IgD-negative memory B cell (primary cell): ENCODE measurements around the gene KCNMA1. TPM values are rescaled to one million over a fixed set of nuclear protein-coding genes. Genes with fewer than 3 reads are reported as not detected.
"Not testable (repeated sequence)": the region's sequence is repeated elsewhere in the genome, so short reads cannot be mapped to it uniquely, and the experiment has no call there.

Experiments used
- H3K27ac Mint-ChIP-seq, 3 donors: one replicate each; pipeline ENCODE4 v1.8.0; 2020 to 2022; ENCODE audit warnings: mild to moderate bottlenecking in 3 of 3, mixed read lengths in 3 of 3, moderate library complexity in 1 of 3
- H3K27me3 Mint-ChIP-seq: one replicate; pipeline ENCODE4 v1.8.0; 2021; ENCODE audit warnings: mixed read lengths
- H3K36me3 Mint-ChIP-seq: one replicate; pipeline ENCODE4 v1.8.0; 2020; ENCODE audit warnings: mild to moderate bottlenecking, mixed read lengths
- H3K4me1 Mint-ChIP-seq, 3 donors: one replicate each; pipeline ENCODE4 v1.8.0; 2020 to 2022; ENCODE audit warnings: mixed read lengths in 3 of 3, mild to moderate bottlenecking in 1 of 3
- H3K4me3 Mint-ChIP-seq, 4 donors: one replicate each; pipeline ENCODE4 v1.8.0; 2020 to 2022; ENCODE audit warnings: mild to moderate bottlenecking in 4 of 4, mixed read lengths in 4 of 4, moderate library complexity in 3 of 4
- H3K9me3 Mint-ChIP-seq, 3 donors: one replicate each; pipeline ENCODE4 v1.8.0; 2020 to 2021; ENCODE audit warnings: mixed read lengths in 3 of 3, mild to moderate bottlenecking in 1 of 3
- polyA plus RNA-seq: library from polyadenylated mRNA; unstranded; fragments of 300-500 nt; fragmentation: Illumina TruSeq; gene quantifications from one replicate; pipeline ENCODE4 v1.2.3, GENCODE V29; 2021

KCNMA1 gene
- polyA plus RNA-seq, 1 donor from 2014 or later = 5.5 TPM

GRCh38 chr10:77393821-77394501 is 243.6 kb downstream of the KCNMA1 start:
- H3K9me3 Mint-ChIP-seq = no peaks in the 10 kb centered on the region
- no peak overlapping the region for H3K27ac Mint-ChIP-seq
- peaks cover 0 to 1% (median 0%) of the 10 kb centered on the region in 3 donors for H3K4me1 Mint-ChIP-seq
- no peak overlapping the region for H3K4me3 Mint-ChIP-seq
- peaks cover 1% of the 10 kb centered on the region for H3K27me3 Mint-ChIP-seq
- no peaks in the 10 kb centered on the region for H3K36me3 Mint-ChIP-seq

DNA sequence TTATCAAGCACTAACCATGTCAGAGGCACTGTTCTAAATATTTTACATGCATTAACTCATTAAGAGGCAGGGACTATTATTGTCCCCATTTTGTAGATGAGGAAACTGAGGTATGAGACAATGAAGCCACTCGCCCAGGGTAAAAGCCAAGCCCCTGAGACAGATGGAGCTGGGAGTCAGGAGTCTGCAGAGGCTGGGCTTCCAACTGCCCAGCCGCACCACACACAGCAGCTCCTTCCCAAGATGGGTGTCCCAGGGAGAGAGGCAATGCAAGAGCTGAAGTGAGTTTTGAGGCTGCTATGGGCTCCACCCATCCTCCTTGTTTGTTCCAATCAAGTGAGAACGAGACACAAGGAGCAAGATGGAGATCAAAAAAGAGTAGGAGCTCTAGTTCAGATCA is 244.2 kb downstream of the KCNMA1 start:
- no peak overlapping the region for H3K4me3 Mint-ChIP-seq
- peaks cover 1% of the 10 kb centered on the region for H3K27me3 Mint-ChIP-seq
- H3K36me3 Mint-ChIP-seq = no peaks in the 10 kb centered on the region
- H3K27ac Mint-ChIP-seq = no peak overlapping the region
- H3K4me1 Mint-ChIP-seq = peaks cover 0 to under 1% (median 0%) of the 10 kb centered on the region in 3 donors
- H3K9me3 Mint-ChIP-seq = no peaks in the 10 kb centered on the region

- Mint-ChIP-seq H3K9me3 (no peaks in the 10 kb centered on the region), H3K36me3 (no peaks in the 10 kb centered on the region), H3K4me1 (no peaks in the 10 kb centered on the region), H3K27ac (no peak overlapping the region), H3K27me3 (peaks cover 1% of the 10 kb centered on the region), H3K4me3 (no peak overlapping the region)
Measured at GRCh38 chr10:77392851-77393250, 244.8 kb downstream of the KCNMA1 start.

GRCh38 chr10:77392236-77392721 is 245.3 kb downstream of the KCNMA1 start:
- peaks cover 1% of the 10 kb centered on the region for H3K27me3 Mint-ChIP-seq
- H3K27ac Mint-ChIP-seq = no peak overlapping the region
- no peaks in the 10 kb centered on the region for H3K4me1 Mint-ChIP-seq
- H3K9me3 Mint-ChIP-seq = no peaks in the 10 kb centered on the region
- H3K4me3 Mint-ChIP-seq = no peak overlapping the region
- no peaks in the 10 kb centered on the region for H3K36me3 Mint-ChIP-seq

GRCh38 chr10:77391605-77392235 is 245.9 kb downstream of the KCNMA1 start:
- H3K27ac Mint-ChIP-seq = no peak overlapping the region
- H3K36me3 Mint-ChIP-seq = no peaks in the 10 kb centered on the region
- H3K4me1 Mint-ChIP-seq = peaks cover 0 to 3% (median 2%) of the 10 kb centered on the region in 3 donors
- peak overlapping the region in 1 of 4 donors; percentile 22 for H3K4me3 Mint-ChIP-seq
- no peaks in the 10 kb centered on the region for H3K9me3 Mint-ChIP-seq
- H3K27me3 Mint-ChIP-seq = peaks cover 1% of the 10 kb centered on the region

DNA sequence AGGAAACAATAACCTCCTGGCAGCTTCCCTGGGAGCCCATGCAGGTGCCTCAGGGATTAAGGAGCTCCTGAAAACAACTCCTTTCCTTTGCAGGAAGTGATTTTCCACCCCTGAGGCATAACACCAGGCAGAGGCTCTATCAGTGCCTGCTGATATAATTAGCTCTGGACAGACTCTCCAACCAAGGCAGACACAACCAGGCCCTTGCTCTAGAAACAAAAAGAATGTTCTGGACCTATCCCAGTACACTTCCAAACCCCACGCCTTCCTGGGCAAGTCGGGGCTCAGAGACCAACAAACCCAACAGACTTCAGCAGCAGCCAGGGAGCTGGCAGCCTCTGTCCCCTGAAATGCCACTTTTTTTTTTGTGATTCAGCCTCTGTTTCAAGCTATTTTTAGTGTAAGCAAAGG is 247.1 kb downstream of the KCNMA1 start:
- Mint-ChIP-seq H3K36me3 (no peaks in the 10 kb centered on the region), H3K9me3 (no peaks in the 10 kb centered on the region), H3K4me1 (peaks cover 0 to 5% (median 3%) of the 10 kb centered on the region in 3 donors), H3K4me3 (no peak overlapping the region), H3K27ac (peak overlapping the region in 1 of 3 donors; percentile 23), H3K27me3 (peaks cover 1% of the 10 kb centered on the region)

GRCh38 chr10:77388571-77389100 is 249.0 kb downstream of the KCNMA1 start:
- Mint-ChIP-seq H3K4me1 (peaks cover 0 to 5% (median 3%) of the 10 kb centered on the region in 3 donors), H3K27ac (no peak overlapping the region), H3K36me3 (no peaks in the 10 kb centered on the region), H3K27me3 (peaks cover 1% of the 10 kb centered on the region), H3K9me3 (no peaks in the 10 kb centered on the region), H3K4me3 (no peak overlapping the region)

GRCh38 chr10:77387701-77388100 is 249.9 kb downstream of the KCNMA1 start:
- not testable (repeated sequence) for H3K4me3 Mint-ChIP-seq, H3K9me3 Mint-ChIP-seq, H3K36me3 Mint-ChIP-seq, H3K27ac Mint-ChIP-seq, H3K4me1 Mint-ChIP-seq, H3K27me3 Mint-ChIP-seq

DNA sequence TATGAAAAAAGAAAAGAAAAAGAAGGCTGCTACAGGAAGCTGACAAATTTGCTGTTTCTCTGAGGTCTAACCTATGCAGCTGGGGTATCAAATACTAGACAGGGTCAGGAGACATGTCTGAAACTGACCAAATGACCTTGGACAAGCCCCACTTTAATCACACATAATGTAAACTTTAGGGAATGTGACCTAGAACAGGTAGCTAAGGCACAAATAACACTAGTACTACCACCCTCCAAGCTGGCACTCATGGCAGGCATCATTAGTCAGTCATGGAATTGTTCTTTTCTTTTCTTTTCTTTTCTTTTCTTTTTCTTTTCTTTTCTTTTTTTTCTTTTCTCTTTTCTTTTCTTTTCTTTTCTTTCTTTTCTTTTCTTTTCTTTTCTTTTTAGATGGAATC is 250.4 kb downstream of the KCNMA1 start:
- Mint-ChIP-seq H3K4me3 (no peak overlapping the region), H3K36me3 (no peaks in the 10 kb centered on the region), H3K9me3 (no peaks in the 10 kb centered on the region), H3K4me1 (peaks cover 0 to 5% (median 3%) of the 10 kb centered on the region in 3 donors), H3K27ac (no peak overlapping the region), H3K27me3 (peaks cover 1% of the 10 kb centered on the region)

DNA sequence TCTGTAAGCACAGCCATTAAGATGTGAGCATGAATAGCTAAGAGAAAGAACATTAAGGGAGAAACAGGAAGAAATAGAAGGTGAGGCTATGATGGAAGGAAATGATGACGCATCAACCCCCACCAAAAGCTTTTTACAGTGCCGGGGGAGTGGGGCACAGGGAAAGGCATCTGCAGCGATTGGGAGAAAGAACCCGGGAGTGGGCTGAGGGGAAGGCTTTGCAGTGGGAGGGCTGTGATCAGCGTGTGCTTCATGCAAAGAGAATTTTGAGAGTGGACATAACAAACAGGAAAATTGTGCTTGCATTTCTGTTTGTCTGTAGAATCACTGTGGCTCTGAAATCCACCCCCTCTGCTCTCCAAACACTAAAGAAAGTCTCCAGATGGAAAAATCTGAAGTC is 250.8 kb downstream of the KCNMA1 start:
- Mint-ChIP-seq H3K27ac (no peak overlapping the region), H3K27me3 (peaks cover 1% of the 10 kb centered on the region), H3K4me3 (no peak overlapping the region)

DNA sequence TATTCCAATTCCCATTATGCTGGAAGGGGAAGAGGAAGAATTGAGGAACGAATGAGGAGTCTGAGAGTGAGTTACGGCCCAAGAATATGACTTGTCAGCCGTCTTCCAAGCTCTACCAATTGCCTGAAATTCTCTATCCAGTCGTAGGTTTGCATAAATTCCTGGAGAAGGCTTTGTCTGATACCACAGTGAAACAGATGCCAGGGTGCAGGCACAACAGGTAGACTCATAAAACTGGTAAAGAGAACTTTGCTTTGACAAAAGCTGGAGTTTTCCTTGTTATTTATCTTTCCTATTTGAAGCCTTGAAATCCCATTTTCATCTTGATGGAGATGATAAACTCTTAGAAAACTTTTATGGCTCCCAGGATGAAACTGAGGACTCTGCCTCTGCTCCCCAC is 251.2 kb downstream of the KCNMA1 start:
- Mint-ChIP-seq H3K36me3 (no peaks in the 10 kb centered on the region), H3K27ac (no peak overlapping the region), H3K27me3 (peaks cover 1% of the 10 kb centered on the region), H3K9me3 (no peaks in the 10 kb centered on the region), H3K4me1 (peaks cover 0 to 5% (median 3%) of the 10 kb centered on the region in 3 donors), H3K4me3 (no peak overlapping the region)

More for the DNA sequence above, 250.8 kb downstream of the KCNMA1 start:
- peaks cover 0 to 5% (median 3%) of the 10 kb centered on the region in 3 donors for H3K4me1 Mint-ChIP-seq
- H3K36me3 Mint-ChIP-seq = no peaks in the 10 kb centered on the region
- no peaks in the 10 kb centered on the region for H3K9me3 Mint-ChIP-seq

DNA sequence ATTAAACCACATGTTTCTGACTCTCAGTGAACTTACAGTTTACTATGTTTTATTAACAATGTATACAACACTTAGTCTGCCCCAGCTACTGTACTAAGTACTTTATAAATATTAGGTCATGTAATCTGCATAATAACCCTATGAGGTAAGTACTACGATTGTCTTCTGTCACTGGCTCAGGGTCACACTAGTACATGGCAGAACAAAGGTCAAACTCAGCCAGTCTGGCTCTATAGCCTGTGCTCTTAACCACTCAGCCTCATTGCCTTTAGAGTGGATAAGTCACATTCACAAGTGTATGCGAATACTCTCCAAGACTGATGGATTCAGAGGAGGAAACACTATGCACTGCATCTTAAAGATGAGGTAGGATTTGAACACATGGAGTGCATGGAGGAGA is 252.3 kb downstream of the KCNMA1 start:
- Mint-ChIP-seq H3K36me3 (no peaks in the 10 kb centered on the region), H3K27ac (peak overlapping the region in 1 of 3 donors; percentile 2), H3K9me3 (no peaks in the 10 kb centered on the region), H3K4me1 (peaks cover 0 to 5% (median 3%) of the 10 kb centered on the region in 3 donors), H3K4me3 (no peak overlapping the region), H3K27me3 (peaks cover 5% of the 10 kb centered on the region)

DNA sequence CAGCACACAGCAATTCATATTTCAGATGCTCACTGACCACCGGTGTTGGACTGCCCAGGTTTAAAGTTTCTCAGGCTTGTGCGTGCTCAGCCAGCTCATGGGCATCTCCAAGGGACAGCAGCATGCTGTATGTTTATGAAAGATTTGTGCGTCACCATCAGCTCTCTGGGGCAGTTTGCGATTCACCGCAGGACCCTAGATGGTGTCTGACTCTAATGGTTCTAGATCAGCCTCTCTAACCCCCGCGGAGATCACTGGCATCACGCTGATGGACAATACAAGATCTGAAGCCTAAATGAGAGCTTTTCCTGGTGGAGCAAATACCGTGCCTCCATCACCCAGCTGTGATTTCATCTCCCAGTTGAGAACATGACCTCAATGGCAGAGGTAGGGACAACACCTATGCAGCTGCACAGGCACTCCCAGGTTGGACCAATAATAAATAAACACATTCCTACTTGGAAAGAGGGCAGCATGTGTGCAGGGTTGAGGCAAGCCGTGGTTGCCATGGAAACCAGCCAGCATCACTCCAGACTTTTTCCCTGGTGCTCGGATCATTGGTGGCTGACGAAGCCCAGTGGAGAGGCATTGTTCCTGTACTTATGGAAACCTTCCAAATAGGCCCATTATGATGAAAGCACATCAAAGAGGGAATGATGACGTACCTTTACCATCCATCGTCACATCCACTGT is 253.6 kb downstream of the KCNMA1 start:
- H3K36me3 Mint-ChIP-seq = no peaks in the 10 kb centered on the region
- peaks cover 0 to 5% (median 5%) of the 10 kb centered on the region in 3 donors for H3K4me1 Mint-ChIP-seq
- H3K4me3 Mint-ChIP-seq = no peak overlapping the region
- H3K27ac Mint-ChIP-seq = no peak overlapping the region
- no peaks in the 10 kb centered on the region for H3K9me3 Mint-ChIP-seq
- peaks cover 7% of the 10 kb centered on the region for H3K27me3 Mint-ChIP-seq

DNA sequence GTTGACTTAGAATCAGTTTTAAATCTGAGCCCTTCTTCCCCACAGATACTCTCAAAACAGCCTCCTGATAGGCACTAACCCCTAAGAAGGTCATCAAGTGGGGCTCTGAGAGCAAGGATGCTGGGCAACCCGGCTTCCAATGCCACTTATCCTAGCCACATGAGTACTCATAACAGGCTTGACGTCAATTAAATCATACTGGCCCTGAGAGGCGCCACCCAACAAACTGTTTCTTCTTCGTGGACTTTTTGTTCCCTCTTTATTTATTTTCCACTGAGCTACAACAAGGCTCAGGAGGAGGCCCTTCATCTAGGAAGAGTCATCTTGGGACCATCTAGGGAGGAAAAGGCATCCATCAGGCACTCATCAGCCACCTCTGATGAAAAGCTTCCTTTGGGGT is 255.9 kb downstream of the KCNMA1 start:
- Mint-ChIP-seq H3K9me3 (no peaks in the 10 kb centered on the region), H3K36me3 (no peaks in the 10 kb centered on the region), H3K4me3 (no peak overlapping the region), H3K27ac (no peak overlapping the region), H3K4me1 (peaks cover 0 to 4% (median 2%) of the 10 kb centered on the region in 3 donors), H3K27me3 (peaks cover 7% of the 10 kb centered on the region)

- H3K27ac Mint-ChIP-seq = no peak overlapping the region
- no peaks in the 10 kb centered on the region for H3K9me3 Mint-ChIP-seq
- no peaks in the 10 kb centered on the region for H3K36me3 Mint-ChIP-seq
- peaks cover 0 to 2% (median 0%) of the 10 kb centered on the region in 3 donors for H3K4me1 Mint-ChIP-seq
- H3K4me3 Mint-ChIP-seq = no peak overlapping the region
- peaks cover 7% of the 10 kb centered on the region for H3K27me3 Mint-ChIP-seq
Measured at GRCh38 chr10:77380723-77381122, 256.9 kb downstream of the KCNMA1 start.
